ENCODE results near the gene COL13A1.

- TF ChIP-seq ARNTL (CRISPR knock-in tag; IDR thresholded peaks at IDR 0.05; ENCODE audit: borderline replicate concordance, low read depth): no peak
- TF ChIP-seq ZFP30 (CRISPR knock-in tag; IDR thresholded peaks at IDR 0.05): no peak
- TF ChIP-seq CREB5 (CRISPR knock-in tag; IDR thresholded peaks at IDR 0.05; ENCODE audit: low read depth): no peak
- no peak for TF ChIP-seq OSR1 (CRISPR knock-in tag; IDR thresholded peaks at IDR 0.05)
- no peak for TF ChIP-seq TSHZ2 (CRISPR knock-in tag; IDR thresholded peaks at IDR 0.05)
- no peak for TF ChIP-seq CSRNP3 (CRISPR knock-in tag; IDR thresholded peaks at IDR 0.05)
- no peak for TF ChIP-seq ESRRG (CRISPR knock-in tag; IDR thresholded peaks at IDR 0.05)
- TF ChIP-seq ZFP3 (CRISPR knock-in tag; IDR thresholded peaks at IDR 0.05): no peak
- no peak for TF ChIP-seq ZC3H10 (CRISPR knock-in tag; IDR thresholded peaks at IDR 0.05)
- TF ChIP-seq SNAI2 (CRISPR knock-in tag; IDR thresholded peaks at IDR 0.05): no peak
These were observed 69.4 kb downstream of the COL13A1 start for GRCh38 chr10:69871074-69871473.

Data from SK-N-SH treated with all-trans-retinoic acid at 6 μM for 48 hours (cell line).